Measurements from ENCODE around the gene CLMN. TPM values are rescaled to one million over a fixed set of nuclear protein-coding genes. Genes with fewer than 3 reads are reported as not detected.

Gene CLMN
- total and polyA plus RNA-seq, 10 of the 15 experiments (the other 5 are each of a cell fraction or from before 2014, with no cell fraction given), result 7.8 to 49.3 (median 18.5) TPM

- ChIA-PET CTCF (no interaction called here), POLR2A (interaction anchor here (0.7 kb wide), 1 partner anchor 26 kb away, joined by 3 read pairs; no protein-coding TSS in a partner anchor), RAD21 (ENCODE audit: unreplicated experiment) (interaction anchor here (1.0 kb wide), 1 partner anchor 148 kb away, joined by 3 read pairs; no protein-coding TSS in a partner anchor), SMC1A (ENCODE audit: uncharacterized antibody, unreplicated experiment) (no interaction called here)
- no peak overlapping the region for H3K9ac ChIP-seq (ENCODE audit: control insufficient read depth, insufficient read depth, low read length)
- H4K20me1 ChIP-seq (ENCODE audit: control insufficient read depth, insufficient read depth), result no peaks in the 10 kb centered on the region
- TF ChIP-seq RELA (IDR thresholded peaks at IDR 0.05; ENCODE audit: borderline replicate concordance, partially characterized antibody), result no peak
- no peak for TF ChIP-seq PKNOX1 (IDR thresholded peaks at IDR 0.05)
- TF ChIP-seq EED (IDR thresholded peaks at IDR 0.05; ENCODE audit: low read depth), result no peak
- TF ChIP-seq RBBP5 (conservative IDR thresholded peaks at IDR 0.05), result no peak
- TF ChIP-seq, protein P1, sequence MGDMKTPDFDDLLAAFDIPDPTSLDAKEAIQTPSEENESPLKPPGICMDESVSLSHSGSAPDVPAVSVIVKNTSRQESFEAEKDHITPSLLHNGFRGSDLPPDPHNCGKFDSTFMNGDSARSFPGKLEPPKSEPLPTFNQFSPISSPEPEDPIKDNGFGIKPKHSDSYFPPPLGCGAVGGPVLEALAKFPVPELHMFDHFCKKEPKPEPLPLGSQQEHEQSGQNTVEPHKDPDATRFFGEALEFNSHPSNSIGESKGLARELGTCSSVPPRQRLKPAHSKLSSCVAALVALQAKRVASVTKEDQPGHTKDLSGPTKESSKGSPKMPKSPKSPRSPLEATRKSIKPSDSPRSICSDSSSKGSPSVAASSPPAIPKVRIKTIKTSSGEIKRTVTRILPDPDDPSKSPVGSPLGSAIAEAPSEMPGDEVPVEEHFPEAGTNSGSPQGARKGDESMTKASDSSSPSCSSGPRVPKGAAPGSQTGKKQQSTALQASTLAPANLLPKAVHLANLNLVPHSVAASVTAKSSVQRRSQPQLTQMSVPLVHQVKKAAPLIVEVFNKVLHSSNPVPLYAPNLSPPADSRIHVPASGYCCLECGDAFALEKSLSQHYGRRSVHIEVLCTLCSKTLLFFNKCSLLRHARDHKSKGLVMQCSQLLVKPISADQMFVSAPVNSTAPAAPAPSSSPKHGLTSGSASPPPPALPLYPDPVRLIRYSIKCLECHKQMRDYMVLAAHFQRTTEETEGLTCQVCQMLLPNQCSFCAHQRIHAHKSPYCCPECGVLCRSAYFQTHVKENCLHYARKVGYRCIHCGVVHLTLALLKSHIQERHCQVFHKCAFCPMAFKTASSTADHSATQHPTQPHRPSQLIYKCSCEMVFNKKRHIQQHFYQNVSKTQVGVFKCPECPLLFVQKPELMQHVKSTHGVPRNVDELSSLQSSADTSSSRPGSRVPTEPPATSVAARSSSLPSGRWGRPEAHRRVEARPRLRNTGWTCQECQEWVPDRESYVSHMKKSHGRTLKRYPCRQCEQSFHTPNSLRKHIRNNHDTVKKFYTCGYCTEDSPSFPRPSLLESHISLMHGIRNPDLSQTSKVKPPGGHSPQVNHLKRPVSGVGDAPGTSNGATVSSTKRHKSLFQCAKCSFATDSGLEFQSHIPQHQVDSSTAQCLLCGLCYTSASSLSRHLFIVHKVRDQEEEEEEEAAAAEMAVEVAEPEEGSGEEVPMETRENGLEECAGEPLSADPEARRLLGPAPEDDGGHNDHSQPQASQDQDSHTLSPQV (IDR thresholded peaks at IDR 0.05), result no peak
- no peak for TF ChIP-seq PAX8 (IDR thresholded peaks at IDR 0.05)
- no peak for TF ChIP-seq POLR2AphosphoS2 (IDR thresholded peaks at IDR 0.05; ENCODE audit: low read depth, low read length)
- TF ChIP-seq CREB1 (IDR thresholded peaks at IDR 0.05; ENCODE audit: low read depth), result no peak
- no peak overlapping the region for H3K4me2 ChIP-seq (ENCODE audit: control insufficient read depth, insufficient read depth)
- H3K36me3 ChIP-seq (ENCODE audit: control insufficient read depth in 2 of 2, insufficient read depth in 2 of 2, low read length in 1 of 2), result no peaks in the 10 kb centered on the region
- no peak for ATAC-seq
- WGBS (ENCODE audit: insufficient coverage, insufficient replicate concordance, low lambda C conversion rate, missing lambda C conversion rate), result 58% methylated on average over 10 of the region's 10 CpGs
- H3K4me3 ChIP-seq, result no peak overlapping the region
- no TSS peak for BruUV-seq (replicated peaks)
- no peaks in the 10 kb centered on the region for H3K79me2 ChIP-seq (ENCODE audit: control insufficient read depth, insufficient read depth, low read length)
- FAIRE-seq, result no peak
- no peaks in the 10 kb centered on the region; the same call in 2 of the 3 replicates for H3K9me3 ChIP-seq (replicated peaks; ENCODE audit: control insufficient read depth, insufficient read depth, low read length)
- H3K4me1 ChIP-seq (ENCODE audit: control insufficient read depth, insufficient read depth, low read length), result peaks cover 17% of the 10 kb centered on the region
- no peaks in the 10 kb centered on the region for H3K27me3 ChIP-seq (replicated peaks in 1 of 2; ENCODE audit: control insufficient read depth in 2 of 2, insufficient read depth in 2 of 2, low read length in 1 of 2)
- no peak for DNase-seq (ENCODE audit: low read depth, low spot score)
- H2AFZ ChIP-seq (ENCODE audit: control insufficient read depth, low read depth, low read length), result no peak overlapping the region
- intact Hi-C loops (cut with micrococcal nuclease; ENCODE audit: unreplicated experiment) (no loop called here), in situ Hi-C loops (cut with MboI) (no loop called here)
- no peak overlapping the region for H3K27ac ChIP-seq (ENCODE audit: control insufficient read depth, insufficient read depth)
These were observed 12.2 kb upstream of the CLMN start for GRCh38 chr14:95331708-95332408.

Measured in GM12878 (cell line).